Neural crest cell (in vitro differentiated cells): ENCODE data around the gene AP1B1. TPM values are rescaled to one million over a fixed set of nuclear protein-coding genes. Genes with fewer than 3 reads are reported as not detected.

ENCODE experiments used
- DNase-seq: peaks from one replicate; pipeline ENCODE4 v3.0.0; 2021; ENCODE audit warnings: low read depth, mixed read lengths, low spot score
- H3K27ac Mint-ChIP-seq: one replicate; pipeline ENCODE4 v1.8.0; 2021; ENCODE audit warnings: mild to moderate bottlenecking, mixed read lengths; ENCODE audit not compliant: unreplicated experiment
- H3K27me3 Mint-ChIP-seq: 2 replicates; pipeline ENCODE4 v1.8.0; 2021; ENCODE audit warnings: low read depth, mild to moderate bottlenecking, mixed read lengths
- H3K36me3 Mint-ChIP-seq: 2 replicates; pipeline ENCODE4 v1.8.0; 2021; ENCODE audit warnings: low read depth, mild to moderate bottlenecking, mixed read lengths
- H3K4me1 Mint-ChIP-seq: 2 replicates; pipeline ENCODE4 v1.8.0; 2021; ENCODE audit warnings: mixed read lengths
- H3K4me3 Mint-ChIP-seq: one replicate; pipeline ENCODE4 v1.8.0; 2021; ENCODE audit warnings: mild to moderate bottlenecking, mixed read lengths
- H3K9me3 Mint-ChIP-seq: 2 replicates; pipeline ENCODE4 v1.8.0; 2021; ENCODE audit warnings: mixed read lengths
- microRNA-seq: library from miRNA; unstranded; fragments of <30 nt; microRNA quantifications from one replicate; pipeline ENCODE4, GENCODE V29; 2020
- total RNA-seq: library from RNA; stranded (reverse); gene quantifications from 2 replicates; pipeline ENCODE4 v1.2.1, GENCODE V29; 2021
- TF ChIP-seq, protein P1 (sequence below): fragments of 200-600 bp; sonication (generic); conservative IDR thresholded peaks from 2 replicates; pipeline ENCODE4 v1.5.0; 2021; ENCODE audit warnings: antibody characterized with exemption, mild to moderate bottlenecking

AP1B1 gene
- total RNA-seq, 1 donor from 2014 or later: 58.4 TPM

DNA sequence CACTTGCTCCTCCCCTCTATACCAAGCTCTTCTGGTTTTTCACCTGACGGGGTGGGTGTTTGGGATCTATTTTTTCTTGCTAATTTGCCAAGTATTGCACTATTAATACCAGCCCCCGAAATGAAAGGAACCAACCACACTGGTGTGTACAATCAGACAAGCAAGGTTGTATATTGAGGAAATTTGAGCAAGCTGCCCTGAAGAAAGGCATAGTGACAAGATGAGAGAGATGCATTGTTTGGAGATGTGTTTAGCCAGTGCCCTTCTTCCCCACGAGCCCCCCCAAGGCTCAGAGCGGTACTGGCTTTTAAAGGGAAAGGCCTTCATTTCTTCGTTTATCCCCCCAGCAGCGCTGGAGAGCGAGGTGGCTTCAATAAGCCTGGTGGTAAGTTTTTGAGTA is 97.2 kb downstream of the AP1B1 start:
- no peaks in the 10 kb centered on the region for H3K27me3 Mint-ChIP-seq

DNA sequence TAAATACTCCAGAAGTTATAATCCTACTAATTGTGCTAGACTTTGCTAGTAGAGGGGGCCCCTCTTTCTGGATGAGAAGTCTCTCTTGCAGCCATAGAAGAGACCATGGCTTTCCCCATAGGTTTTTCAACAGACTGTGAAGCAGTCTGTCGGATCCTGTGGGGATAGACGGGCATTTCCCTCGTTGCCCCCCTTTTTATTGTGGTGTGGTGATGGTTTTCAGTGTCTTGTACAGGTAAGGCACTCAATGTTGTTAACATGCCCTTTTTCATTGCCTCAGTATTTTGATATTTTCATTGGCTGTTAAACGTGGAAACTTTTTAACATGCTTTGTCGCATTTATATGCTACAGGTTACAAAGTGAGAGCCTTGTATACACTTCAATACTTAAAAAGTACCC is 98.3 kb downstream of the AP1B1 start:
- no peak for DNase-seq
- Mint-ChIP-seq H3K4me1 (peaks cover 23% of the 10 kb centered on the region), H3K27me3 (no peaks in the 10 kb centered on the region), H3K9me3 (no peaks in the 10 kb centered on the region), H3K4me3 (no peak overlapping the region), H3K27ac (no peak overlapping the region), H3K36me3 (peaks cover 31% of the 10 kb centered on the region)
- TF ChIP-seq, protein P1, sequence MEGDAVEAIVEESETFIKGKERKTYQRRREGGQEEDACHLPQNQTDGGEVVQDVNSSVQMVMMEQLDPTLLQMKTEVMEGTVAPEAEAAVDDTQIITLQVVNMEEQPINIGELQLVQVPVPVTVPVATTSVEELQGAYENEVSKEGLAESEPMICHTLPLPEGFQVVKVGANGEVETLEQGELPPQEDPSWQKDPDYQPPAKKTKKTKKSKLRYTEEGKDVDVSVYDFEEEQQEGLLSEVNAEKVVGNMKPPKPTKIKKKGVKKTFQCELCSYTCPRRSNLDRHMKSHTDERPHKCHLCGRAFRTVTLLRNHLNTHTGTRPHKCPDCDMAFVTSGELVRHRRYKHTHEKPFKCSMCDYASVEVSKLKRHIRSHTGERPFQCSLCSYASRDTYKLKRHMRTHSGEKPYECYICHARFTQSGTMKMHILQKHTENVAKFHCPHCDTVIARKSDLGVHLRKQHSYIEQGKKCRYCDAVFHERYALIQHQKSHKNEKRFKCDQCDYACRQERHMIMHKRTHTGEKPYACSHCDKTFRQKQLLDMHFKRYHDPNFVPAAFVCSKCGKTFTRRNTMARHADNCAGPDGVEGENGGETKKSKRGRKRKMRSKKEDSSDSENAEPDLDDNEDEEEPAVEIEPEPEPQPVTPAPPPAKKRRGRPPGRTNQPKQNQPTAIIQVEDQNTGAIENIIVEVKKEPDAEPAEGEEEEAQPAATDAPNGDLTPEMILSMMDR: no peak

More for the DNA sequence above, 97.2 kb downstream of the AP1B1 start:
- no peak overlapping the region for H3K27ac Mint-ChIP-seq
- H3K9me3 Mint-ChIP-seq: no peaks in the 10 kb centered on the region
- no peak for DNase-seq
- TF ChIP-seq, protein P1: no peak
- peaks cover 34% of the 10 kb centered on the region for H3K36me3 Mint-ChIP-seq
- H3K4me3 Mint-ChIP-seq: no peak overlapping the region
- peaks cover 23% of the 10 kb centered on the region for H3K4me1 Mint-ChIP-seq

DNA sequence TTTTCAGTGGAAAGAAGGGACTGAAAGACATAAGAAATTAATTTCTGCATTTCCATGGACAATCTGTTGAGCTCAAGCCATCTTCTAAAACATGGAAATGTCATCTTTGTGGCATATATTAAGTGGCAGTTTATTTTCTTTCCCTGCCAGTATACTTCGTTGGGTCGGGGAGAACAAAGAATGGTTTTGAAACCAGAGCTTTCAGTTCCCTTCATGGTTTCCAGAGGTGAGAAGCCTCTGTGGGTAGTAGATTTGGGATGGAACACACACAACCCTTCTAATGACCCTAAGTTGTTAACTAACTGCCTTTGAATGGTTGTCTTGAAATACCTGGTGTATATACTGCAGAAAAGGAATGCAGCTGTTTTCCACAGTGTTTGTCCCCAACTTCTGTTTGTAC is 99.5 kb downstream of the AP1B1 start:
- TF ChIP-seq, protein P1: no peak
- H3K4me3 Mint-ChIP-seq: no peak overlapping the region
- H3K9me3 Mint-ChIP-seq: no peaks in the 10 kb centered on the region
- DNase-seq: no peak
- no peaks in the 10 kb centered on the region for H3K27me3 Mint-ChIP-seq
- no peak overlapping the region for H3K27ac Mint-ChIP-seq
- peaks cover 37% of the 10 kb centered on the region for H3K36me3 Mint-ChIP-seq
- peaks cover 23% of the 10 kb centered on the region for H3K4me1 Mint-ChIP-seq

DNA sequence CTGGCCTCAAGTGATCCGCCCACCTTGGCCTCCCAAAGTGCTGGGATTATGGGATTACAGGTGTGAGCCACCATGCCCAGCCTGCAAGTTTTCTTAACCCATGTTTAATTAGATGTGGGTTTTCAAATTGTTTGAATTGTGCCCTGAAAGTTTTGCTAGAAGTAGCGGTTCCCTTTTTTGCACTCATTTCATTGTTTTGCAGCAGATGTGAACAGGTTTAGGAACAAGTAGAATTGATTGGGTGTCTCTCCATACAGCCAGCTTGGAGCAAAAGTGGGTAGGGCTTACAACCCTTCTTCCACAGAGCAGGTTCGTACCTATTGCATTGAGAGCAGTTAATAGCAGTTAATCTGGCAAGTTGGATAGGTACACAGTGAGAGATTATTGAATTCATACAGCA is 104.2 kb downstream of the AP1B1 start:
- H3K27me3 Mint-ChIP-seq: no peaks in the 10 kb centered on the region
- no peak for DNase-seq
- H3K36me3 Mint-ChIP-seq: peaks cover 39% of the 10 kb centered on the region
- peaks cover 9% of the 10 kb centered on the region for H3K4me1 Mint-ChIP-seq
- H3K4me3 Mint-ChIP-seq: peak overlapping the region; percentile 13
- no peak overlapping the region for H3K27ac Mint-ChIP-seq
- TF ChIP-seq, protein P1: no peak
- no peaks in the 10 kb centered on the region for H3K9me3 Mint-ChIP-seq

DNA sequence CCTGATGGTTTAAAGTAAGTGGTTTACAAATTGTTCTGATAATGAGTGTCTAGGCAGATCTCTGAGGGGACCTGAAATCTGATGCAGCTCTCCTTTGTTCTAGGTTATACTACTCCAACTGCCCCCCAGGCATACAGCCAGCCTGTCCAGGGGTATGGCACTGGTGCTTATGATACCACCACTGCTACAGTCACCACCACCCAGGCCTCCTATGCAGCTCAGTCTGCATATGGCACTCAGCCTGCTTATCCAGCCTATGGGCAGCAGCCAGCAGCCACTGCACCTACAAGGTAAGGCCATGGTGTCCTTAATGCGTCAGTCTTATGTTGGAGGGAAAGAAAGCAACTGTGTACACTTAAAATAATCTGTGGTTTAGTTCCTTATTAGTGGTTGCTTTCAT is 110.4 kb downstream of the AP1B1 start:
- Mint-ChIP-seq H3K36me3 (peaks cover 44% of the 10 kb centered on the region), H3K9me3 (no peaks in the 10 kb centered on the region), H3K4me3 (no peak overlapping the region), H3K27me3 (no peaks in the 10 kb centered on the region), H3K27ac (no peak overlapping the region), H3K4me1 (peaks cover 11% of the 10 kb centered on the region)
- TF ChIP-seq, protein P1: no peak
- no peak for DNase-seq

Small RNA genes lying within 50 kb of the gene (microRNA-seq; reads per million reads assigned to microRNA genes)
- gene MIR3653: 27.2 reads per million, percentile 40 among the genes with 10 or more reads in this experiment

Other genes starting within 250 kb of the AP1B1 start
- 9.0 and 10.4 TPM in 2 replicates for gene EMID1, start 182.7 kb downstream of the AP1B1 start, total RNA-seq
- 64.9 and 65.6 TPM in 2 replicates for gene RHBDD3, start 120.6 kb downstream of the AP1B1 start, total RNA-seq
- gene EWSR1, start 120.3 kb downstream of the AP1B1 start, total RNA-seq: 483 and 497 TPM in 2 replicates
- 7.8 and 8.9 TPM in 2 replicates for gene GAS2L1, start 81.9 kb downstream of the AP1B1 start, total RNA-seq
- 0.27 and 0.63 TPM in 2 replicates for gene RASL10A, start 72.9 kb downstream of the AP1B1 start, total RNA-seq
- not detected in 2 replicates for gene RFPL1, start 50.0 kb upstream of the AP1B1 start, total RNA-seq
- 2.9 and 3.9 TPM in 2 replicates for gene NEFH, start 91.6 kb upstream of the AP1B1 start, total RNA-seq
- gene THOC5, start 165.2 kb upstream of the AP1B1 start, total RNA-seq: 73.2 and 77.1 TPM in 2 replicates
- gene NIPSNAP1, start 192.5 kb upstream of the AP1B1 start, total RNA-seq: 141 and 147 TPM in 2 replicates
- 48.1 and 48.4 TPM in 2 replicates for gene NF2, start 215.1 kb upstream of the AP1B1 start, total RNA-seq